ENCODE measurements around the gene NEO1. TPM values are rescaled to one million over a fixed set of nuclear protein-coding genes. Genes with fewer than 3 reads are reported as not detected.

The NEO1 gene
- total RNA-seq, 1 donor from 2014 or later = 37.8 TPM

DNA sequence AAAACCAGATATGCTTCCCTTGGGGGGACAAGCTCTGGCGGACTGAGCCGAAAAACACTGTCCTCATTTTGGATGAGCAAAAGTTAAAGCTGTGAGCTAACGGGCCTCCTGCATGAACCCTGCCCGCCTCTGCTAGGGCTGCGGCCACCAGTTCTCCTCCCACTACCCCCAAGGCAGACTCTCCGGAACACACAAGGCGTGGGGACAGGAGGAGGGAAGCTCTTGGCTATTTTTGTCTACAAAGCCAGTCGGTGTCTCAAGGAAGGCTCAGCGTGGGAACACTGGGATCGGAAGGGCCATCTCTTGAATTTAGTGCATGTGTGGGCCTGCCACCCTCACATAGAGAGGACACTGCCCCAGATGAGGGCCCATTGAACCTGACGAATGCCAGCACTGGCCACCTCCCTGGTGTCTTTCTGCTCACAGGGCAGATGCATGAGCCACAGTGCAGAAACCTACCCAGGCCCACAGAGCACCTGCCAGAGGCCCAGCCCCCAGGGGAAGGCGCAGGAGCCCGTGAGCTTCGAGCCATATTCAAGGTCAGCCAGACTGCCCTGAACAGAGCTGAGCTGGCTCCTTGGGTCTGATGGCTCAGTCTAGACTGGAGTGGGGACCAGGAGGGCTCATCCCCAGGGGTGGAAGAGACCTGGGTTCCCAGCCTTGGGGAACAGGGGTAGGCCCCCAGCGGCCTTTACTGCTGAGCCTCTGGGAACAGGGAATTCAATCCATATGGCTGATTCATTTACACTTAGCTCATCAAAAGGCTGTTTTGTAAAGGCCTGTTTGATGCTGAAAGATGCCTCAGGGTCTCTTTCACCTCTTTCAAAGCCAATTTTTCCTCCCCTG, 278.2 kb downstream of the NEO1 start:
- no peaks in the 10 kb centered on the region for H3K36me3 ChIP-seq
- no peaks in the 10 kb centered on the region for H3K4me1 ChIP-seq
- no peak for TF ChIP-seq CTCF (IDR thresholded peaks at IDR 0.05)
- no peaks in the 10 kb centered on the region for H3K27me3 ChIP-seq (ENCODE audit: low read depth)
- DNase-seq = no peak
- intact Hi-C loops (cut with DNase I) = no loop called here
- H3K27ac ChIP-seq = no peak overlapping the region
- ATAC-seq = no peak
- no peak overlapping the region for H3K4me3 ChIP-seq
- no peaks in the 10 kb centered on the region for H3K9me3 ChIP-seq

- Histone ChIP-seq H3K27me3 (ENCODE audit: low read depth) (no peaks in the 10 kb centered on the region), H3K27ac (no peak overlapping the region), H3K36me3 (no peaks in the 10 kb centered on the region), H3K4me1 (no peaks in the 10 kb centered on the region), H3K4me3 (no peak overlapping the region), H3K9me3 (no peaks in the 10 kb centered on the region)
- ATAC-seq = no peak
- intact Hi-C loops (cut with DNase I) = no loop called here
- peak; percentile 24 for DNase-seq
- TF ChIP-seq CTCF (IDR thresholded peaks at IDR 0.05) = no peak
Measured at GRCh38 chr15:73331501-73331900, 279.2 kb downstream of the NEO1 start.

GRCh38 chr15:73331991-73332925, 280.0 kb downstream of the NEO1 start:
- H3K9me3 ChIP-seq = no peaks in the 10 kb centered on the region
- no peak overlapping the region for H3K4me3 ChIP-seq
- intact Hi-C loops (cut with DNase I) = no loop called here
- H3K4me1 ChIP-seq = no peaks in the 10 kb centered on the region
- TF ChIP-seq CTCF (IDR thresholded peaks at IDR 0.05) = no peak
- no peaks in the 10 kb centered on the region for H3K27me3 ChIP-seq (ENCODE audit: low read depth)
- no peak overlapping the region for H3K27ac ChIP-seq
- DNase-seq (peak; percentile 35), ATAC-seq (no peak)
- no peaks in the 10 kb centered on the region for H3K36me3 ChIP-seq

GRCh38 chr15:73333001-73333400, 280.7 kb downstream of the NEO1 start:
- no peak for ATAC-seq
- intact Hi-C loops (cut with DNase I) = no loop called here

More at GRCh38 chr15:73333001-73333400, 280.7 kb downstream of the NEO1 start:
- no peaks in the 10 kb centered on the region for H3K9me3 ChIP-seq
- H3K4me3 ChIP-seq = no peak overlapping the region
- TF ChIP-seq CTCF (IDR thresholded peaks at IDR 0.05) = no peak
- H3K4me1 ChIP-seq = no peaks in the 10 kb centered on the region
- DNase-seq = no peak
- no peaks in the 10 kb centered on the region for H3K27me3 ChIP-seq (ENCODE audit: low read depth)
- no peak overlapping the region for H3K27ac ChIP-seq
- no peaks in the 10 kb centered on the region for H3K36me3 ChIP-seq

Data from lower lobe of right lung (tissue), 2 donors.